Body of pancreas (tissue), 4 donors: Measurements from ENCODE around the gene DDA1.

Source experiments
- CTCF ChIP-seq, 7 experiments: fragments of 450-650 bp in 4 of 7; fragments of 200-600 bp in 3 of 7; sonication (generic) in 3 of 7; IDR thresholded peaks; one replicate each; pipeline ENCODE4 v1.5.1; 2016 to 2019; ENCODE audit warnings: antibody characterized with exemption in 7 of 7
- POLR2A ChIP-seq, 3 donors: fragments of 450-650 bp; IDR thresholded peaks; one replicate each; pipeline ENCODE4 v1.6.1; 2016; ENCODE audit warnings: antibody characterized with exemption in 3 of 3, mild to moderate bottlenecking in 2 of 3

GRCh38 chr19:17293605-17294004 is 15.8 kb upstream of the DDA1 start:
- TF ChIP-seq CTCF (IDR thresholded peaks at IDR 0.05) (no peak), POLR2A (IDR thresholded peaks at IDR 0.05) (no peak)
